Activated CD8-positive, alpha-beta memory T cell treated with anti-CD3 and anti-CD28 coated beads for 1 hour (primary cell): ENCODE measurements around the gene RYR1.
"Not testable (repeated sequence)": the region's sequence is repeated elsewhere in the genome, so short reads cannot be mapped to it uniquely, and the experiment has no call there.

Experiments
- DNase-seq, 2 donors: peaks; one replicate each; pipeline ENCODE4 v3.0.0-alpha.2; 2020; ENCODE audit warnings: low read depth in 1 of 2; ENCODE audit errors: extremely low read depth in 1 of 2

Gene RYR1

GRCh38 chr19:38602856-38603255 lies 169.4 kb downstream of the RYR1 start:
- not testable (repeated sequence) for DNase-seq

DNA sequence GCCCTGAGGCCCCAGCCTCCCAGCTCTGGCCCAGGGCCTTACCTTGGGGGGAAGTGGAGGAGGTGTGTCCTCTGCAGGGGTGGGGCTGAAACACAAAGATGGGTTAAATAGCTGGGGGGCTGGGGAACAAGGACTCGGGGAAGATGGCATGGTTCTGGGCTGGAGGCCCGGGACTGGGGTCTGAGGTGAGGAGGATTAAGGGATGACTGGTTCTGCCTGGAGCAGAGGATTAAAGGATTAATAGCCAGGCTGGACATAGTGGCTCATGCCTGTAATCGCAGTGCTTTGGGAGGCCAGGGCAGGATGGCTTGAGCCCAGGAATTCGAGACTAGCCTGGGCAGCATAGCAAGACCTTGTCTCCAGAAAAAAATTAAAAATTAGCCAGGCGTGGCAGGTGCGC lies 172.6 kb downstream of the RYR1 start:
- DNase-seq: no peak

DNA sequence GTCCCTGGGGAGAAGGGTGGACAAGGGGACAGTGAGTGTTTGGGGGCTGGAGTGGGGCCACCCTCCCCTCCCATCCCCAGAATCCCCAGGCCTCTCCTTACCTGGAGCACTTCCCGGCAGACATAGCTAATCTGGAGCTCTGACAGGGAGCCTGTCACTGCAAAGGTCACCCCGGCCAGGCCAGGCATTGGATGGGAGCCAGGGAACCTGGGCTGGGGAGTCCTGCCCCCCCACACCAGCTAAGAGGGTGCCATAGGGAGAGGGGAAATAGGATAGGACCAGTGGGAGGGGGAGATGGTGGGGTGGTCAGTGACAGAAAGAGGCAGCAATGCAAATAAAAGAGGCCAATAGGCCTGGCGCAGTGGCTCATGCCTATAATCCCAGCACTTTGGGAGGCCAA lies 180.8 kb downstream of the RYR1 start:
- no peak for DNase-seq

GRCh38 chr19:38615007-38615581 lies 181.6 kb downstream of the RYR1 start:
- no peak for DNase-seq

- DNase-seq: no peak
Measured at GRCh38 chr19:38616265-38616664, 182.8 kb downstream of the RYR1 start.

GRCh38 chr19:38617283-38617763 lies 183.8 kb downstream of the RYR1 start:
- DNase-seq: no peak

- DNase-seq: peak in 1 of 2 donors; percentile 52
Measured at GRCh38 chr19:38617764-38618589, 184.5 kb downstream of the RYR1 start, which contains the start of gene MAP4K1. Gene MAP4K1 (minus strand): TSS chr19:38617953. CDS start chr19:38617895, 58 bp downstream.

GRCh38 chr19:38618590-38619360 lies 185.3 kb downstream of the RYR1 start, which contains the start of gene EIF3K:
Gene EIF3K (plus strand): TSS chr19:38619188. CDS start chr19:38619269, 81 bp downstream.
- peak; percentile 89 to 95 for DNase-seq

- no peak for DNase-seq
Measured at GRCh38 chr19:38619361-38620174, 186.1 kb downstream of the RYR1 start.

- DNase-seq: no peak
Measured at GRCh38 chr19:38624822-38625221, 191.3 kb downstream of the RYR1 start.

- no peak for DNase-seq
Measured at GRCh38 chr19:38626401-38626800, 192.9 kb downstream of the RYR1 start.

DNA sequence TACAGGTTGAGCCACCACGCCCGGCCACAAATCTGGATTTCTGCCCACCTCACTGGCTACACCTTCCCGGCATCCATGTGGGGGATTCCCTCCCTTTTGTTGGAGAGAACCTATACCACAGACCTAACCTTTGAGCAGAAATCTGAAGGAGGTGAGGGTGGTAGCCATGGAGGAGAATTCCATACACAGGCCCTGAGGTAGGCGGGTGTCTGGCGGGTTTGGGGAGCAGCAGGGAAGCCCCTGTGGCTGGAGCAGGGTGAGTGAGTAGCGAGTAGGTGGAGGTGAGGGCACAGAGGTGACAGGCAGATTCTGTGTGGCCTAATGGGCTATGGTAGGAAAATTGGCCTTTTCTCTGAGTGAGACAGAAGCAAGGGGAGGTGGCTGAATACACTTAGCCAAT lies 196.1 kb downstream of the RYR1 start:
- no peak for DNase-seq

- not testable (repeated sequence) for DNase-seq
Measured at GRCh38 chr19:38631301-38631700, 197.8 kb downstream of the RYR1 start.

- DNase-seq: not testable (repeated sequence)
Measured at GRCh38 chr19:38631811-38632475, 198.5 kb downstream of the RYR1 start.

DNA sequence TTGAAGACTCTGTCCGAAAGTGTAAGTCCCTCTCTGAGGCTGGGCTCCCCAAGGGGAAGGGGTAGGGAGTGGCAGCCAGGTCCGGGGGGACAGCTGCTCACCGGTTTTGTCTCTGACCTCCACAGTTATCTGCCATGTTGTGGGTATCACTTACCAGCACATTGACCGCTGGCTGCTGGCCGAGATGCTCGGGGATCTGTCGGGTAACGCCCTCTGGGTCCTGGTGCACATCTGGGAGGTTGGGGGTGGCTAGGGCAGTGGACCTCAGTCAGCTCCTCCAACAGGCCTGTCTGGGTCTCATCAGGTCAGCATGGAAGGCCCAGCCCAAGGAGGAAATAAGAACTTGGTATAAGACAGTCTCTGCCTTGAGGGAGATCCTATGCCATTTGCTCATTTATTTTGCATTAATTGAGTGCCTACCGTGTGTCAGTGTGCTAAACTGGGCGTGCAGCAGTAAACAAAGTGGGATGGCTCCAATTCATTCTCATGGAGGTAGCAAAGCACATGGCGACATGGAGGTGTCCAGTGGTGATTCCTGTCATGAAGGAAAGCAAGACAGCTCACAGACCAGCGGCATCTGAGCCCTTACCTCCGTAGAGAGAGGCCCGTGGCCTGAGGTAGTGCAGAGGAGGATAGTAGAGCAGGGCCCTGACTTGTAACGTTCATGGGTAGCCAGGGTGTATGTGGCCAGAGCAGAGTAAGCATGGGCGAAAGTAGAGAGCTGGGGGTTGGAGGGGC lies 199.2 kb downstream of the RYR1 start:
- no peak for DNase-seq

GRCh38 chr19:38634757-38635482 lies 201.4 kb downstream of the RYR1 start:
- peak in 1 of 2 donors; percentile 60 for DNase-seq

- no peak for DNase-seq
Measured at GRCh38 chr19:38635483-38636399, 202.2 kb downstream of the RYR1 start.
